Measurements from ENCODE around the gene SC5D.

The SC5D gene

DNA sequence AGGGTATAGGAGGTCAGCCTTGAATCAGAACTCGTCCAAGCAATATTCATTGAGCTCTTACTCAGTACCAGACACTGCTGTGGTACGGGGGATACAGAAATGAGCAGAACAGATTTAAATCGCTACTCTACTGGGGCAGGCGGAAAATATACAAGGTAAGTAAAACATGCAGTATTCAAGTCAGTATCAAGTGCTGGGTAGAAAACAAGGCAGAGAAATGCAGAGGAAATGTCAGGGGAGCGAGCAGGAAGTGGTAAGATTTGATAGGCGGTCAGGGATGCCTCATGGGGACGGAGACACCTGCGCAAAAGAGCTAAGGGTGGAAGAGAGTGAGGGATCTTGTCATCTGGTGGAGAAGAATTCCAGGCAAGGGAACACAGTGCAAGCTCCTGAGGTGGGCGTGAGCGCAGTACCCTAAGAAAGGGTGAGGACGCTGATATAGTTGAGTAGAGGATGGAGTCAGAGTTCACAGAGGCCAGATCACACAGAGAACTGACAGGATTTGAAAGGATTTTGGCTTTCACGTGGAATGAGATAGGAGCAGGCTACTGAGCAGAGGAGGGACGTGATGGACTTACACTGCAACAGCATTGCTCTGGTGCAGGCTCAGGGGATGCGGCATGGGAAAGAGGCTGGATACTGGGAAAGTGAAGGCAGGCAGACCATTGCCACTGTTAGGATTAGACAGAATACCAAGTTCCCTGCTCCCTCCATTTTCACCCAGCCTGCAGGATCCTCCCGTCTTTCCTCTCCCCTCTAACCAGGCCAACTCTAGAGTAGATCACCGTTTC is 35.8 kb downstream of the SC5D start:
- DNase-seq (ENCODE audit: low spot score): no peak
- H3K27ac ChIP-seq: no peak overlapping the region
- TF ChIP-seq, protein P1, sequence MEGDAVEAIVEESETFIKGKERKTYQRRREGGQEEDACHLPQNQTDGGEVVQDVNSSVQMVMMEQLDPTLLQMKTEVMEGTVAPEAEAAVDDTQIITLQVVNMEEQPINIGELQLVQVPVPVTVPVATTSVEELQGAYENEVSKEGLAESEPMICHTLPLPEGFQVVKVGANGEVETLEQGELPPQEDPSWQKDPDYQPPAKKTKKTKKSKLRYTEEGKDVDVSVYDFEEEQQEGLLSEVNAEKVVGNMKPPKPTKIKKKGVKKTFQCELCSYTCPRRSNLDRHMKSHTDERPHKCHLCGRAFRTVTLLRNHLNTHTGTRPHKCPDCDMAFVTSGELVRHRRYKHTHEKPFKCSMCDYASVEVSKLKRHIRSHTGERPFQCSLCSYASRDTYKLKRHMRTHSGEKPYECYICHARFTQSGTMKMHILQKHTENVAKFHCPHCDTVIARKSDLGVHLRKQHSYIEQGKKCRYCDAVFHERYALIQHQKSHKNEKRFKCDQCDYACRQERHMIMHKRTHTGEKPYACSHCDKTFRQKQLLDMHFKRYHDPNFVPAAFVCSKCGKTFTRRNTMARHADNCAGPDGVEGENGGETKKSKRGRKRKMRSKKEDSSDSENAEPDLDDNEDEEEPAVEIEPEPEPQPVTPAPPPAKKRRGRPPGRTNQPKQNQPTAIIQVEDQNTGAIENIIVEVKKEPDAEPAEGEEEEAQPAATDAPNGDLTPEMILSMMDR (IDR thresholded peaks at IDR 0.05): no peak
- H3K4me3 ChIP-seq: no peak overlapping the region

- TF ChIP-seq, protein P1 (IDR thresholded peaks at IDR 0.05): no peak
These were observed 36.6 kb downstream of the SC5D start for GRCh38 chr11:121328967-121329679.

DNA sequence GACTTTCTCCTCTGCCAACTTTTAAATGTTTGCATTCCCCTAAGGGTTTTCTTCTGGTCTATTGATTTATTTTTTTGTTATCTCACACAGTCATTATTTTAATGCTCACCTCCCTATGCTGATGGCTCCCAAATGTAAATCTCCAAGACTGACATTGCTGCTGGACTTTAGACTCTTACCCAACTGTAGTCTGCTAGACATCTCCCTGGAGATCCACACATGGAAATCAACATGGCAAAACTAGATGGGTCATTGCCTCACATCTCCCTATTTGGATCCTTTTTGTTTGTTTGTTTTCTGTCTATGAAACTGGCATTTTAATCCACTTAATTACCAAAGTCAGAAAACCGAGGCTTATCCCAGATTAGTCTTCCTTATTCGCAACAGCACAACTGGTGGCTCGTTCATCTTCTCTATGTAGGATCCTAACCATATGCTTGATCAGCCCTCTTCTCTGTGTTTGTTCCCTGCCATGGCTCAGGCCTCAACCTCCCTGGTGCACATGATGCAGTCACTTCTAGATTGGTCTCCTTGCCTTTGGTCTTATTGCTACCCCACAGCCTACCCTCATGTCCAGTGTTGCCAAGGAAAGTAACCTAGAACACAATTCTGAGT is 37.3 kb downstream of the SC5D start:
- H3K4me3 ChIP-seq: no peak overlapping the region
- DNase-seq (ENCODE audit: low spot score): no peak
- H3K27ac ChIP-seq: no peak overlapping the region
- TF ChIP-seq, protein P1 (IDR thresholded peaks at IDR 0.05): no peak

More at GRCh38 chr11:121328967-121329679, 36.6 kb downstream of the SC5D start:
- H3K27ac ChIP-seq: no peak overlapping the region
- DNase-seq (ENCODE audit: low spot score): no peak
- H3K4me3 ChIP-seq: no peak overlapping the region

- TF ChIP-seq, protein P1 (IDR thresholded peaks at IDR 0.05): no peak
- no peak for DNase-seq (ENCODE audit: low spot score)
- Histone ChIP-seq H3K27ac (no peak overlapping the region), H3K4me3 (no peak overlapping the region)
These were observed 38.3 kb downstream of the SC5D start for GRCh38 chr11:121330614-121331435.

GRCh38 chr11:121334973-121335710 is 42.6 kb downstream of the SC5D start:
- Histone ChIP-seq H3K4me3 (no peak overlapping the region), H3K27ac (no peak overlapping the region)
- TF ChIP-seq, protein P1 (IDR thresholded peaks at IDR 0.05): no peak
- DNase-seq (ENCODE audit: low spot score): no peak

DNA sequence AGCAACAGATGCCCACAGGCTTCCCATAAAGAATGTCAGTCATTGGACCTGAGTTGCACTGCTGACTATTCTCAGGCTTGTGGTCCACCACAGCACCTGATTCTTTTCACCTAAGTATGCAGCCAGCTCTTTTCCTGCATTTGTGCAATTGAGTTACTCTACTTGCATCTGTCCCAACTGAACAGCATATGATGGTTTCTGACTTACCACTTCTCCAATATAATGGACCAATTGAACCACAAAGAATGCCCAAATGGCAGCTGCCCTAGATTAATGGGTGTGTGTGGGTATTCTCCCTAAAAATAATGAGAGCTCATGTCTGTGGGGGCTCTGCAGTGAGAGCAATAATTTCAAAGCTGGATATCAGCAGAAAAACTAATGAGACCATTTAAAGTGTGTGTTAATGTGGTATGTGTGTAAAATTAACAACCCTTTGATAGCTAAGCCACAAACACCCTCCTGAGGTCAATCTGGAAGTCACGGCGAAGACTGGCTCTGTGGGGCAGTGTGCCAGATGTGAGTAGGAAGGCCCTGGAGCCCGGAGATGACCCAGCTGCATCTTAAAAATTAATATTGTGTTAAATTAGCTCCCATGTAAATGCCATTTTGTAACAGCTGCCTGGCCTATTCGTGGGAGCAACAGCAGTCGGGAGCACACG is 43.8 kb downstream of the SC5D start:
- no peak for DNase-seq (ENCODE audit: low spot score)
- H3K27ac ChIP-seq: no peak overlapping the region
- TF ChIP-seq, protein P1 (IDR thresholded peaks at IDR 0.05): no peak
- no peak overlapping the region for H3K4me3 ChIP-seq

Data from coronary artery (tissue), 2 donors.